Esophagus muscularis mucosa (tissue), 4 donors: ENCODE data around the gene SLC8B1. TPM values are rescaled to one million over a fixed set of nuclear protein-coding genes. Genes with fewer than 3 reads are reported as not detected.

Experiments used
- DNase-seq: peaks from one replicate; pipeline ENCODE4 v3.0.0-alpha.2; 2017; ENCODE audit errors: extremely low spot score
- H3K27ac ChIP-seq, 4 donors: fragments of 200-600 bp; sonication (generic); replicated peaks in 1 of 4; 1 replicate in 3 of 4; 2 replicates in 1 of 4; pipeline ENCODE4 v1.5.1; 2016 to 2019; ENCODE audit warnings: mild to moderate bottlenecking in 1 of 4
- H3K27me3 ChIP-seq, 4 donors: fragments of 200-600 bp; sonication (generic); one replicate each; pipeline versions ENCODE4 v1.5.1 to v1.6.0; 2016 to 2019
- H3K36me3 ChIP-seq, 4 donors: fragments of 200-600 bp; sonication (generic); one replicate each; pipeline ENCODE4 v1.5.1; 2016 to 2019
- H3K4me1 ChIP-seq, 4 donors: fragments of 200-600 bp; sonication (generic); one replicate each; pipeline ENCODE4 v1.5.1; 2016 to 2019
- H3K4me3 ChIP-seq, 4 donors: fragments of 200-600 bp; sonication (generic); 1 replicate in 2 of 4; 2 replicates in 2 of 4; pipeline ENCODE4 v1.5.1; 2016 to 2019; ENCODE audit warnings: mild to moderate bottlenecking in 4 of 4, moderate library complexity in 1 of 4
- H3K9me3 ChIP-seq, 4 donors: fragments of 200-600 bp; sonication (generic); 1 replicate in 3 of 4; 2 replicates in 1 of 4; pipeline ENCODE4 v1.5.1; 2016 to 2019
- CTCF ChIP-seq, 3 experiments: fragments of 200-600 bp in 2 of 3; fragments of 450-650 bp in 1 of 3; sonication (generic) in 2 of 3; IDR thresholded peaks; one replicate each; pipeline ENCODE4 v1.5.1; 2017 to 2019; ENCODE audit warnings: antibody characterized with exemption in 3 of 3, mild to moderate bottlenecking in 2 of 3, moderate library complexity in 1 of 3
- EP300 ChIP-seq: sonication (generic); formaldehyde crosslinking; IDR thresholded peaks from one replicate; pipeline ENCODE4 v1.6.1; 2017; ENCODE audit warnings: antibody characterized with exemption
- POLR2A ChIP-seq: fragments of 450-650 bp; IDR thresholded peaks from one replicate; pipeline ENCODE4 v1.6.1; 2017; ENCODE audit warnings: antibody characterized with exemption, moderate library complexity, mild to moderate bottlenecking, low read depth
- POLR2AphosphoS5 ChIP-seq, 2 donors: sonication (generic); formaldehyde crosslinking; IDR thresholded peaks; one replicate each; pipeline ENCODE4 v1.6.1; 2017; ENCODE audit warnings: antibody characterized with exemption in 2 of 2
- WGBS: methylation state at CpG from one replicate; pipeline ENCODE4 v1.1.5; 2018; 5-methylcytosine and 5-hydroxymethylcytosine counted together
- intact Hi-C: fragments of 100-400 bp; cut with DNase I; formaldehyde crosslinking; loops from one replicate; pipeline ENCODE4 v1.15.1; 2023
- total RNA-seq, 4 donors: library from RNA; depleted of rRNA; stranded (reverse); fragments of >200 nt; gene quantifications; one replicate each; pipeline versions ENCODE4 v1.1.0 to v1.2.1, GENCODE V29; 2016

The SLC8B1 gene
- total RNA-seq, 4 donors from 2014 or later, result 19.1 to 22.8 (median 19.8) TPM

GRCh38 chr12:113257564-113257963 lies 77.3 kb downstream of the SLC8B1 start:
- no peak for DNase-seq
- TF ChIP-seq POLR2AphosphoS5 (IDR thresholded peaks at IDR 0.05), result no peak
- TF ChIP-seq EP300, result no peak
- no peak for TF ChIP-seq POLR2A
- TF ChIP-seq CTCF (IDR thresholded peaks at IDR 0.05), result no peak
- H3K36me3 ChIP-seq, result peaks cover 0 to 13% (median 10%) of the 10 kb centered on the region in 4 donors
- H3K27me3 ChIP-seq, result no peaks in the 10 kb centered on the region
- no peak overlapping the region for H3K4me3 ChIP-seq
- no peak overlapping the region for H3K27ac ChIP-seq
- peaks cover 30 to 47% (median 41%) of the 10 kb centered on the region in 4 donors for H3K4me1 ChIP-seq
- intact Hi-C loops, result no loop called here
- H3K9me3 ChIP-seq, result peaks cover 0 to 14% (median 2%) of the 10 kb centered on the region in 4 donors

- no peak for DNase-seq
- peaks cover 0 to 14% (median 2%) of the 10 kb centered on the region in 4 donors for H3K9me3 ChIP-seq
Measured at GRCh38 chr12:113254298-113254697, 80.6 kb downstream of the SLC8B1 start.

GRCh38 chr12:113253532-113254285 lies 81.2 kb downstream of the SLC8B1 start:
- H3K27ac ChIP-seq, result no peak overlapping the region
- 98% methylated on average over 5 of the region's 5 CpGs for WGBS
- no peak for TF ChIP-seq CTCF (IDR thresholded peaks at IDR 0.05)
- no peak for TF ChIP-seq POLR2AphosphoS5 (IDR thresholded peaks at IDR 0.05)
- no peak for TF ChIP-seq POLR2A
- no peak for TF ChIP-seq EP300
- no peak for DNase-seq
- no peak overlapping the region for H3K4me3 ChIP-seq
- H3K4me1 ChIP-seq, result peaks cover 3 to 9% (median 7%) of the 10 kb centered on the region in 4 donors
- peaks cover 0 to 14% (median 2%) of the 10 kb centered on the region in 4 donors for H3K9me3 ChIP-seq
- peaks cover 0 to 50% (median 28%) of the 10 kb centered on the region in 4 donors for H3K36me3 ChIP-seq
- intact Hi-C loops, result no loop called here
- H3K27me3 ChIP-seq, result no peaks in the 10 kb centered on the region

More at GRCh38 chr12:113254298-113254697, 80.6 kb downstream of the SLC8B1 start:
- TF ChIP-seq POLR2A (no peak), CTCF (IDR thresholded peaks at IDR 0.05) (no peak), POLR2AphosphoS5 (IDR thresholded peaks at IDR 0.05) (no peak), EP300 (no peak)
- no peak overlapping the region for H3K4me3 ChIP-seq
- WGBS, result 98% methylated on average over 4 of the region's 4 CpGs
- H3K27ac ChIP-seq, result no peak overlapping the region
- peaks cover 9 to 15% (median 13%) of the 10 kb centered on the region in 4 donors for H3K4me1 ChIP-seq
- intact Hi-C loops, result no loop called here
- no peaks in the 10 kb centered on the region for H3K27me3 ChIP-seq
- peaks cover 0 to 44% (median 26%) of the 10 kb centered on the region in 4 donors for H3K36me3 ChIP-seq

- Histone ChIP-seq H3K4me1 (peaks cover 0 to 5% (median 0%) of the 10 kb centered on the region in 4 donors), H3K27ac (no peak overlapping the region), H3K27me3 (no peaks in the 10 kb centered on the region), H3K4me3 (no peak overlapping the region), H3K36me3 (peaks cover 0 to 57% (median 31%) of the 10 kb centered on the region in 4 donors), H3K9me3 (peaks cover 0 to 14% (median 2%) of the 10 kb centered on the region in 4 donors)
- intact Hi-C loops, result no loop called here
- 95% methylated on average over 8 of the region's 10 CpGs for WGBS
- TF ChIP-seq POLR2A, result no peak
- TF ChIP-seq POLR2AphosphoS5 (IDR thresholded peaks at IDR 0.05), result no peak
- TF ChIP-seq CTCF (IDR thresholded peaks at IDR 0.05), result no peak
- TF ChIP-seq EP300, result no peak
- no peak for DNase-seq
Measured at GRCh38 chr12:113252494-113252893, 82.4 kb downstream of the SLC8B1 start.
